ENCODE measurements around the gene KRTAP12-4.

- TF ChIP-seq CTCF (conservative IDR thresholded peaks at IDR 0.05; ENCODE audit: low read length) (no peak), EZH2phosphoT487 (IDR thresholded peaks at IDR 0.05; ENCODE audit: borderline replicate concordance, low read depth, low read length) (no peak)
These were observed 47.9 kb upstream of the KRTAP12-4 start for GRCh38 chr21:44702111-44702972.
